Loucy (cell line): Measurements from ENCODE around the gene PCYT1A.
A peak's percentile ranks its signal among the peaks of the same experiment; 100 is the strongest.

Experiments
- H2AFZ ChIP-seq: fragments of 200-600 bp; sonication (generic); 2 replicates; pipeline ENCODE4 v1.6.0; 2016; ENCODE audit warnings: antibody characterized with exemption, mild to moderate bottlenecking, low read length, moderate library complexity
- H3F3A ChIP-seq: fragments of 200-600 bp; 2 replicates; pipeline ENCODE4 v1.6.0; 2016; ENCODE audit warnings: antibody characterized with exemption, low read depth, mild to moderate bottlenecking
- H3K27me3 ChIP-seq: fragments of 200-600 bp; sonication (generic); 2 replicates; pipeline ENCODE4 v1.6.1; 2014; ENCODE audit warnings: low read length, mild to moderate bottlenecking; ENCODE audit not compliant: insufficient read depth, poor library complexity, severe bottlenecking
- H3K36me3 ChIP-seq: fragments of 200-600 bp; sonication (generic); 2 replicates; pipeline ENCODE4 v1.6.1; 2016; ENCODE audit warnings: low read length; ENCODE audit not compliant: insufficient read depth
- H3K4me1 ChIP-seq: fragments of 200-600 bp; sonication (generic); 2 replicates; pipeline ENCODE4 v1.5.1; 2014; ENCODE audit warnings: low read length, mild to moderate bottlenecking; ENCODE audit not compliant: insufficient read depth, poor library complexity, severe bottlenecking
- H3K4me2 ChIP-seq: fragments of 200-600 bp; sonication (generic); 2 replicates; pipeline ENCODE4 v1.6.0; 2014; ENCODE audit warnings: antibody characterized with exemption, low read length, low read depth, mild to moderate bottlenecking; ENCODE audit not compliant: poor library complexity, severe bottlenecking
- H3K4me3 ChIP-seq: fragments of 200-600 bp; sonication (generic); 2 replicates; pipeline ENCODE4 v1.5.1; 2014; ENCODE audit warnings: low read length, mild to moderate bottlenecking, mixed read lengths; ENCODE audit not compliant: poor library complexity, severe bottlenecking
- H3K79me2 ChIP-seq: fragments of 200-600 bp; sonication (generic); 2 replicates; pipeline ENCODE4 v1.6.1; 2014; ENCODE audit warnings: low read length; ENCODE audit not compliant: insufficient read depth
- H3K9ac ChIP-seq: fragments of 200-600 bp; sonication (generic); 2 replicates; pipeline ENCODE4 v1.6.0; 2014; ENCODE audit warnings: mild to moderate bottlenecking, low read depth, low read length, moderate library complexity; ENCODE audit not compliant: poor library complexity, severe bottlenecking
- H3K9me2 ChIP-seq: fragments of 200-600 bp; sonication (generic); replicated peaks from 2 replicates; pipeline ENCODE4 v1.6.1; 2016; ENCODE audit warnings: low read depth, low read length, mixed read lengths
- H3K9me3 ChIP-seq: fragments of 200-600 bp; sonication (generic); 2 replicates; pipeline ENCODE4 v1.6.1; 2014; ENCODE audit warnings: mild to moderate bottlenecking, antibody characterized with exemption, low read length, low read depth; ENCODE audit not compliant: insufficient read depth
- H4K20me1 ChIP-seq: fragments of 200-600 bp; sonication (generic); 2 replicates; pipeline ENCODE4 v1.6.0; 2014; ENCODE audit warnings: antibody characterized with exemption, low read length, mild to moderate bottlenecking; ENCODE audit not compliant: insufficient read depth, poor library complexity, severe bottlenecking
- CTCF ChIP-seq: fragments of 200-600 bp; sonication (generic); conservative IDR thresholded peaks from 2 replicates; pipeline ENCODE4 v1.5.1; 2014; ENCODE audit warnings: mild to moderate bottlenecking, antibody characterized with exemption, low read length
- EZH2phosphoT487 ChIP-seq: fragments of 200-600 bp; IDR thresholded peaks from 2 replicates; pipeline ENCODE4 v1.6.1; 2018; ENCODE audit warnings: antibody characterized with exemption, mild to moderate bottlenecking, moderate library complexity, borderline replicate concordance

Gene PCYT1A

GRCh38 chr3:196218155-196218712 is 69.3 kb downstream of the PCYT1A start:
- H3K9me3 ChIP-seq = no peaks in the 10 kb centered on the region
- peak overlapping the region; percentile 77 for H3K4me2 ChIP-seq
- no peak overlapping the region for H2AFZ ChIP-seq
- H4K20me1 ChIP-seq = no peaks in the 10 kb centered on the region
- H3K9ac ChIP-seq = peak overlapping the region; percentile 43
- no peaks in the 10 kb centered on the region for H3K27me3 ChIP-seq
- peaks cover 29% of the 10 kb centered on the region for H3K4me1 ChIP-seq
- no peaks in the 10 kb centered on the region for H3K36me3 ChIP-seq
- no peaks in the 10 kb centered on the region for H3K9me2 ChIP-seq
- no peak for TF ChIP-seq CTCF
- TF ChIP-seq EZH2phosphoT487 = no peak
- peak overlapping the region; percentile 66 for H3K4me3 ChIP-seq
- H3F3A ChIP-seq = no peaks in the 10 kb centered on the region
- H3K79me2 ChIP-seq = no peaks in the 10 kb centered on the region

- peak overlapping the region; percentile 77 for H3K4me2 ChIP-seq
- peaks cover 29% of the 10 kb centered on the region for H3K4me1 ChIP-seq
- H3K9me2 ChIP-seq = no peaks in the 10 kb centered on the region
- H3F3A ChIP-seq = no peaks in the 10 kb centered on the region
- TF ChIP-seq EZH2phosphoT487 (no peak), CTCF (no peak)
- H3K36me3 ChIP-seq = no peaks in the 10 kb centered on the region
- H2AFZ ChIP-seq = no peak overlapping the region
- no peaks in the 10 kb centered on the region for H3K9me3 ChIP-seq
- no peaks in the 10 kb centered on the region for H4K20me1 ChIP-seq
- H3K79me2 ChIP-seq = no peaks in the 10 kb centered on the region
- H3K4me3 ChIP-seq = no peak overlapping the region
- no peak overlapping the region for H3K9ac ChIP-seq
- no peaks in the 10 kb centered on the region for H3K27me3 ChIP-seq
Measured at GRCh38 chr3:196217307-196218154, 70.0 kb downstream of the PCYT1A start.

GRCh38 chr3:196216681-196217211 is 70.8 kb downstream of the PCYT1A start:
- Histone ChIP-seq H3K36me3 (no peaks in the 10 kb centered on the region), H3K4me2 (no peak overlapping the region), H2AFZ (no peak overlapping the region), H3K9me2 (no peaks in the 10 kb centered on the region), H3K9ac (no peak overlapping the region), H4K20me1 (no peaks in the 10 kb centered on the region), H3F3A (no peaks in the 10 kb centered on the region), H3K4me1 (peaks cover 29% of the 10 kb centered on the region), H3K9me3 (no peaks in the 10 kb centered on the region), H3K4me3 (no peak overlapping the region), H3K79me2 (no peaks in the 10 kb centered on the region), H3K27me3 (no peaks in the 10 kb centered on the region)
- TF ChIP-seq EZH2phosphoT487 (no peak), CTCF (no peak)
